GM23338 (cell line): ENCODE data around the gene ADGRV1.

ENCODE experiments used
- CTCF ChIP-seq, 2 experiments: fragments of 200-600 bp in 1 of 2; sonication (generic) in 1 of 2; conservative IDR thresholded peaks; 2 replicates each; pipeline versions ENCODE4 v1.5.1 to v1.6.1; 2016 to 2017; ENCODE audit warnings: antibody characterized with exemption in 2 of 2, low read depth in 2 of 2, mild to moderate bottlenecking in 2 of 2, moderate library complexity in 1 of 2
- EZH2 ChIP-seq: fragments of 200-600 bp; sonication (generic); IDR thresholded peaks from one replicate; pipeline ENCODE4 v1.8.0; 2017; ENCODE audit warnings: antibody characterized with exemption, mild to moderate bottlenecking, low read depth; ENCODE audit not compliant: unreplicated experiment
- EZH2phosphoT487 ChIP-seq: fragments of 200-600 bp; sonication (generic); IDR thresholded peaks from one replicate; pipeline ENCODE4 v1.8.1; 2018; ENCODE audit warnings: antibody characterized with exemption; ENCODE audit not compliant: unreplicated experiment
- POLR2AphosphoS5 ChIP-seq: IDR thresholded peaks from 2 replicates; pipeline ENCODE4 v1.6.1; 2016; ENCODE audit warnings: antibody characterized with exemption, low read depth
- REST ChIP-seq: IDR thresholded peaks from one replicate; pipeline ENCODE4 v1.6.1; 2018; ENCODE audit warnings: antibody characterized with exemption; ENCODE audit not compliant: unreplicated experiment
- STAT1 ChIP-seq: IDR thresholded peaks from one replicate; pipeline ENCODE4 v1.6.1; 2016; ENCODE audit warnings: antibody characterized with exemption; ENCODE audit not compliant: unreplicated experiment

GRCh38 chr5:91049112-91049511, 490.5 kb downstream of the ADGRV1 start:
- TF ChIP-seq CTCF (conservative IDR thresholded peaks at IDR 0.05; ENCODE audit: low read depth in 2 of 2) (no peak), EZH2phosphoT487 (no peak), EZH2 (no peak), POLR2AphosphoS5 (no peak), REST (no peak), STAT1 (no peak)
